Natural killer cell (primary cell): Measurements from ENCODE around the gene SDHA. TPM values are rescaled to one million over a fixed set of nuclear protein-coding genes. Genes with fewer than 3 reads are reported as not detected.
"Not testable (repeated sequence)": the region's sequence is repeated elsewhere in the genome, so short reads cannot be mapped to it uniquely, and the experiment has no call there.

Experiments
- ATAC-seq, 3 donors: fragments of 150-1000 bp in 2 of 3; fragments of 200-7000 bp in 1 of 3; cut with Tn5 transposase; 1 replicate in 1 of 3; 2 replicates in 2 of 3; pipeline ENCODE4 v1.10.0; 2021; ENCODE audit warnings: mild to moderate bottlenecking in 2 of 3, moderate library complexity in 2 of 3
- DNase-seq, 2 donors: peaks; one replicate each; pipeline versions ENCODE4 v3.0.0 to v3.0.0-alpha.2; 2013 to 2021; ENCODE audit warnings: mixed read lengths in 1 of 2
- H3K27ac ChIP-seq: one replicate; pipeline ENCODE4 v1.5.1; 2013; ENCODE audit warnings: mild to moderate bottlenecking, low read length
- H3K27me3 ChIP-seq: one replicate; pipeline ENCODE4 v1.6.1; 2013; ENCODE audit warnings: low read length; ENCODE audit not compliant: control insufficient read depth, insufficient read depth
- H3K36me3 ChIP-seq: one replicate; pipeline ENCODE4 v1.6.1; 2013; ENCODE audit warnings: low read length; ENCODE audit not compliant: control insufficient read depth, insufficient read depth
- H3K4me1 ChIP-seq: one replicate; pipeline ENCODE4 v1.6.1; 2013; ENCODE audit warnings: low read length; ENCODE audit not compliant: control insufficient read depth, insufficient read depth
- H3K4me3 ChIP-seq: one replicate; pipeline ENCODE4 v1.5.1; 2013; ENCODE audit warnings: low read length
- H3K9me3 ChIP-seq: one replicate; pipeline ENCODE4 v1.6.1; 2013; ENCODE audit warnings: low read length; ENCODE audit not compliant: control insufficient read depth, insufficient read depth
- H3K27ac Mint-ChIP-seq, 2 donors: one replicate each; pipeline ENCODE4 v1.8.0; 2022; ENCODE audit warnings: mild to moderate bottlenecking in 2 of 2, mixed read lengths in 2 of 2, moderate library complexity in 1 of 2
- H3K27me3 Mint-ChIP-seq, 2 donors: one replicate each; pipeline ENCODE4 v1.8.0; 2022; ENCODE audit warnings: low read depth in 2 of 2, mixed read lengths in 2 of 2
- H3K36me3 Mint-ChIP-seq: one replicate; pipeline ENCODE4 v1.8.0; 2022; ENCODE audit warnings: mixed read lengths
- H3K4me1 Mint-ChIP-seq, 2 donors: one replicate each; pipeline ENCODE4 v1.8.0; 2022; ENCODE audit warnings: mixed read lengths in 2 of 2
- H3K4me3 Mint-ChIP-seq: one replicate; pipeline ENCODE4 v1.8.0; 2022; ENCODE audit warnings: mild to moderate bottlenecking, moderate library complexity, mixed read lengths
- H3K9me3 Mint-ChIP-seq, 2 donors: one replicate each; pipeline ENCODE4 v1.8.0; 2022; ENCODE audit warnings: mixed read lengths in 2 of 2
- CTCF ChIP-seq: fragments of 200-600 bp; IDR thresholded peaks from one replicate; pipeline ENCODE4 v1.8.0; 2022; ENCODE audit warnings: antibody characterized with exemption
- WGBS: methylation state at CpG from one replicate; pipeline ENCODE4 v1.1.7; 2013; ENCODE audit warnings: missing lambda C conversion rate; ENCODE audit not compliant: insufficient coverage; 5-methylcytosine and 5-hydroxymethylcytosine counted together
- intact Hi-C: fragments of 100-400 bp; cut with micrococcal nuclease; formaldehyde crosslinking; loops from one replicate; pipeline ENCODE4 v1.14.2; 2022
- total RNA-seq, 4 donors: library from RNA; stranded (reverse); fragments of 120-200 nt in 1 of 4; gene quantifications; one replicate each; pipeline versions ENCODE4 v1.2.3 to v1.2.4, GENCODE V29; 2013 to 2022

SDHA gene
- total RNA-seq, 3 donors from 2014 or later (not counting 1 experiment from before 2014, with no cell fraction given), result 173 to 183 (median 173) TPM

- H3K27ac Mint-ChIP-seq, result no peak overlapping the region
- ATAC-seq (no peak), DNase-seq (no peak)
- H3K4me1 Mint-ChIP-seq, result peaks cover 12 to 29% of the 10 kb centered on the region in 2 donors
- H3K9me3 ChIP-seq, result no peaks in the 10 kb centered on the region
- no peak overlapping the region for H3K27ac ChIP-seq
- no peaks in the 10 kb centered on the region for H3K27me3 Mint-ChIP-seq
- intact Hi-C loops, result no loop called here
- WGBS, result 94% methylated on average over 14 of the region's 14 CpGs
- H3K27me3 ChIP-seq, result no peaks in the 10 kb centered on the region
- peaks cover 30% of the 10 kb centered on the region for H3K36me3 ChIP-seq
- no peak for TF ChIP-seq CTCF
- no peaks in the 10 kb centered on the region for H3K4me1 ChIP-seq
- no peak overlapping the region for H3K4me3 ChIP-seq
- peaks cover 8% of the 10 kb centered on the region for H3K36me3 Mint-ChIP-seq
- H3K4me3 Mint-ChIP-seq, result no peak overlapping the region
- no peaks in the 10 kb centered on the region for H3K9me3 Mint-ChIP-seq
Measured at GRCh38 chr5:207599-207998, 10.5 kb upstream of the SDHA start.

- Mint-ChIP-seq H3K4me3 (no peak overlapping the region), H3K36me3 (peaks cover 8% of the 10 kb centered on the region), H3K9me3 (no peaks in the 10 kb centered on the region), H3K27me3 (no peaks in the 10 kb centered on the region), H3K27ac (no peak overlapping the region), H3K4me1 (peaks cover 12 to 29% of the 10 kb centered on the region in 2 donors)
- no peak for ATAC-seq
- Histone ChIP-seq H3K9me3 (no peaks in the 10 kb centered on the region), H3K36me3 (peaks cover 30% of the 10 kb centered on the region), H3K4me3 (no peak overlapping the region), H3K27me3 (no peaks in the 10 kb centered on the region), H3K4me1 (no peaks in the 10 kb centered on the region), H3K27ac (no peak overlapping the region)
- DNase-seq, result no peak
- no peak for TF ChIP-seq CTCF
- intact Hi-C loops, result no loop called here
- WGBS, result 93% methylated on average over 15 of the region's 15 CpGs
Measured at GRCh38 chr5:208449-209114, 9.5 kb upstream of the SDHA start.

- ATAC-seq, result no peak
- Mint-ChIP-seq H3K36me3 (no peaks in the 10 kb centered on the region), H3K4me1 (peaks cover 35 to 41% of the 10 kb centered on the region in 2 donors), H3K27ac (no peak overlapping the region), H3K4me3 (peak overlapping the region; percentile 49), H3K27me3 (no peaks in the 10 kb centered on the region), H3K9me3 (no peaks in the 10 kb centered on the region)
- peaks cover 7% of the 10 kb centered on the region for H3K36me3 ChIP-seq
- H3K27ac ChIP-seq, result no peak overlapping the region
- no peak overlapping the region for H3K4me3 ChIP-seq
- H3K4me1 ChIP-seq, result peaks cover 3% of the 10 kb centered on the region
- no peak for DNase-seq
- intact Hi-C loops, result no loop called here
- no peaks in the 10 kb centered on the region for H3K27me3 ChIP-seq
- H3K9me3 ChIP-seq, result no peaks in the 10 kb centered on the region
- no peak for TF ChIP-seq CTCF
- WGBS, result 87% methylated on average over 11 of the region's 12 CpGs
Measured at GRCh38 chr5:213803-214395, 4.2 kb upstream of the SDHA start.

GRCh38 chr5:215256-215655, 2.9 kb upstream of the SDHA start:
- intact Hi-C loops, DNase-seq, H3K4me1 ChIP-seq, H3K27me3 Mint-ChIP-seq, ATAC-seq, H3K9me3 Mint-ChIP-seq, H3K36me3 ChIP-seq, H3K27ac ChIP-seq, H3K36me3 Mint-ChIP-seq, H3K9me3 ChIP-seq, H3K4me3 ChIP-seq, H3K27me3 ChIP-seq: not testable (repeated sequence)
- Mint-ChIP-seq H3K4me3 (peak overlapping the region; percentile 47), H3K4me1 (peaks cover 40 to 45% of the 10 kb centered on the region in 2 donors), H3K27ac (peak overlapping the region; percentile 21 to 33)
- 88% methylated on average over 1 of the region's 2 CpGs for WGBS

GRCh38 chr5:216076-216475, 2.0 kb upstream of the SDHA start:
- DNase-seq, H3K27me3 ChIP-seq, H3K9me3 ChIP-seq, intact Hi-C loops, H3K36me3 ChIP-seq, H3K4me3 ChIP-seq, H3K4me3 Mint-ChIP-seq, ATAC-seq, H3K27ac Mint-ChIP-seq, H3K27me3 Mint-ChIP-seq, H3K9me3 Mint-ChIP-seq, H3K27ac ChIP-seq, H3K36me3 Mint-ChIP-seq: not testable (repeated sequence)
- peaks cover 11% of the 10 kb centered on the region for H3K4me1 ChIP-seq
- H3K4me1 Mint-ChIP-seq, result peaks cover 44 to 50% of the 10 kb centered on the region in 2 donors
- whole genome bisulfite sequencing, result 100% methylated on average over 3 of the region's 10 CpGs
